Peyer's patch (tissue), 4 donors: ENCODE data around the gene CAPZA3. TPM values are rescaled to one million over a fixed set of nuclear protein-coding genes. Genes with fewer than 3 reads are reported as not detected.

Experiments
- DNase-seq, 3 donors: peaks; one replicate each; pipeline ENCODE4 v3.0.0-alpha.2; 2017 to 2019
- H3K27ac ChIP-seq, 4 donors: fragments of 200-600 bp; sonication (generic); one replicate each; pipeline ENCODE4 v1.5.1; 2016 to 2019
- H3K27me3 ChIP-seq, 2 donors: fragments of 200-600 bp; sonication (generic); one replicate each; pipeline ENCODE4 v1.5.1; 2019
- H3K36me3 ChIP-seq, 3 donors: fragments of 200-600 bp; sonication (generic); one replicate each; pipeline ENCODE4 v1.5.1; 2016 to 2019
- H3K4me1 ChIP-seq, 4 donors: fragments of 200-600 bp; sonication (generic); one replicate each; pipeline ENCODE4 v1.5.1; 2016 to 2019
- H3K4me3 ChIP-seq, 4 donors: fragments of 200-600 bp; sonication (generic); 1 replicate in 3 of 4; 2 replicates in 1 of 4; pipeline ENCODE4 v1.5.1; 2016 to 2019; ENCODE audit warnings: mild to moderate bottlenecking in 1 of 4
- H3K9me3 ChIP-seq, 4 donors: fragments of 200-600 bp; sonication (generic); one replicate each; pipeline ENCODE4 v1.5.1; 2016 to 2019; ENCODE audit warnings: mild to moderate bottlenecking in 1 of 4
- POLR2A ChIP-seq, 2 donors: fragments of 450-650 bp; IDR thresholded peaks; one replicate each; pipeline ENCODE4 v1.5.1; 2017; ENCODE audit warnings: antibody characterized with exemption in 2 of 2, mild to moderate bottlenecking in 2 of 2, moderate library complexity in 2 of 2
- total RNA-seq, 4 donors: library from RNA; depleted of rRNA; stranded (reverse); fragments of >200 nt; gene quantifications; one replicate each; pipeline ENCODE4 v1.1.0, GENCODE V29; 2016
- TF ChIP-seq, protein P1 (sequence below), 6 experiments: fragments of 450-650 bp in 4 of 6; fragments of 200-600 bp in 2 of 6; sonication (generic) in 1 of 6; IDR thresholded peaks; one replicate each; pipeline ENCODE4 v1.5.1; 2017 to 2019; ENCODE audit warnings: antibody characterized with exemption in 6 of 6, mild to moderate bottlenecking in 3 of 6, moderate library complexity in 1 of 6

The CAPZA3 gene
- total RNA-seq, 4 donors from 2014 or later, result not detected

DNA sequence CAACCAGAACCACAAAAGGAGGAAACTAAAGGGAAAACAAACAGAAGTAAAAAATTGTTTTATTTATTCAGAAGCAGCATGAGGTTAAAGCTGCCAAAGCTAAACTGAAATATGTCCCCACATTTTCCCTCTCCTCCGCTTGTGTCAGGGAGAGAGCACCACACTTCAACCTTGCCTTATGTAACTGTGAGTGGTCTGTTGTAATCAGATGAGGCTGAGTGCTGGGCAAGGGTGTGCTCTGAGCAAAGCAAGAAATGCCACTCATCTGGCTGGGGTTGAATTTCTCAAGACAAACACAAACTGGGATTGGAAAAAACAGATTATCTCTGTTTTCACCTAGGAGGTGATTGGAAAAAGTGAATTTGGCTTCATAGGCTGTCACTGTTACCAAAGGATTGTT is 12.2 kb downstream of the CAPZA3 start:
- Histone ChIP-seq H3K9me3 (peaks cover 0 to 5% (median 0%) of the 10 kb centered on the region in 4 donors), H3K4me1 (no peaks in the 10 kb centered on the region), H3K27me3 (no peaks in the 10 kb centered on the region), H3K36me3 (no peaks in the 10 kb centered on the region), H3K27ac (no peak overlapping the region), H3K4me3 (no peak overlapping the region)
- no peak for DNase-seq
- TF ChIP-seq, protein P1, sequence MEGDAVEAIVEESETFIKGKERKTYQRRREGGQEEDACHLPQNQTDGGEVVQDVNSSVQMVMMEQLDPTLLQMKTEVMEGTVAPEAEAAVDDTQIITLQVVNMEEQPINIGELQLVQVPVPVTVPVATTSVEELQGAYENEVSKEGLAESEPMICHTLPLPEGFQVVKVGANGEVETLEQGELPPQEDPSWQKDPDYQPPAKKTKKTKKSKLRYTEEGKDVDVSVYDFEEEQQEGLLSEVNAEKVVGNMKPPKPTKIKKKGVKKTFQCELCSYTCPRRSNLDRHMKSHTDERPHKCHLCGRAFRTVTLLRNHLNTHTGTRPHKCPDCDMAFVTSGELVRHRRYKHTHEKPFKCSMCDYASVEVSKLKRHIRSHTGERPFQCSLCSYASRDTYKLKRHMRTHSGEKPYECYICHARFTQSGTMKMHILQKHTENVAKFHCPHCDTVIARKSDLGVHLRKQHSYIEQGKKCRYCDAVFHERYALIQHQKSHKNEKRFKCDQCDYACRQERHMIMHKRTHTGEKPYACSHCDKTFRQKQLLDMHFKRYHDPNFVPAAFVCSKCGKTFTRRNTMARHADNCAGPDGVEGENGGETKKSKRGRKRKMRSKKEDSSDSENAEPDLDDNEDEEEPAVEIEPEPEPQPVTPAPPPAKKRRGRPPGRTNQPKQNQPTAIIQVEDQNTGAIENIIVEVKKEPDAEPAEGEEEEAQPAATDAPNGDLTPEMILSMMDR (IDR thresholded peaks at IDR 0.05), result no peak
- TF ChIP-seq POLR2A (IDR thresholded peaks at IDR 0.05), result no peak

GRCh38 chr12:18751866-18752265 is 13.9 kb downstream of the CAPZA3 start:
- no peak for DNase-seq
- Histone ChIP-seq H3K27ac (no peak overlapping the region), H3K4me3 (no peak overlapping the region), H3K36me3 (no peaks in the 10 kb centered on the region), H3K27me3 (no peaks in the 10 kb centered on the region), H3K9me3 (peaks cover 0 to 5% (median 0%) of the 10 kb centered on the region in 4 donors), H3K4me1 (no peaks in the 10 kb centered on the region)
- TF ChIP-seq, protein P1 (IDR thresholded peaks at IDR 0.05), result no peak
- TF ChIP-seq POLR2A (IDR thresholded peaks at IDR 0.05), result no peak

DNA sequence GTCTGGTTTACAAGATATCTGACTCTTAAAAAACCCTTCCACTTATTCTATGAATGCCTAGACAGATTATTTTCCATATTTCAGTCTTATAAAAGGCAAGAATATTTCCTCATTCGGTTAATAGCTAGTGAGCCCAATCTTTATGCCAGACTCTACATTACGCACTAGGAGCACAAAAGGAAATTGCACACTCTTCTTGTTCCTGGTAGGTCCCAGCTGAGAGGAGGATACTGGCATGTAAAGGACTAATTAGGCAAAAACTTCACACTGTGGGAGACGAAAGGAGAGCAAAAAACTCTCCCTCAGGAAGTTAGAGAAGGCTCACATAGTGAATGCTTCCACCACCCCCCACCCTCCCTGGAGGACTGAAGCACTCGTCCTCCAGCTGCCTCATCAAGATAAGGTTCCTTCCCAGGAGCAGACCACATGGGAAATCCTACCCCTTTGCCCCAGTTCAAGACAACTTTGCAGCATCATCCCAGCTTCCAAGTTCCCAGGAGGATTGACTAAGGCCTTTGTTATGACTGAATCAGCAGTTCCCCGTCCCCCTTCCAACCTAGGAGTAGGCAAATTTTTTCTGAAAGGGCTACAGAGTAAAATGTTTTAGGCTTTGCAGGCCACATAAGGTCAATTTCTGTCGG is 14.5 kb downstream of the CAPZA3 start:
- Histone ChIP-seq H3K36me3 (no peaks in the 10 kb centered on the region), H3K9me3 (peaks cover 0 to 5% (median 0%) of the 10 kb centered on the region in 4 donors), H3K4me3 (no peak overlapping the region), H3K27ac (no peak overlapping the region), H3K27me3 (no peaks in the 10 kb centered on the region), H3K4me1 (no peaks in the 10 kb centered on the region)
- no peak for DNase-seq
- no peak for TF ChIP-seq POLR2A (IDR thresholded peaks at IDR 0.05)
- TF ChIP-seq, protein P1 (IDR thresholded peaks at IDR 0.05), result no peak

DNA sequence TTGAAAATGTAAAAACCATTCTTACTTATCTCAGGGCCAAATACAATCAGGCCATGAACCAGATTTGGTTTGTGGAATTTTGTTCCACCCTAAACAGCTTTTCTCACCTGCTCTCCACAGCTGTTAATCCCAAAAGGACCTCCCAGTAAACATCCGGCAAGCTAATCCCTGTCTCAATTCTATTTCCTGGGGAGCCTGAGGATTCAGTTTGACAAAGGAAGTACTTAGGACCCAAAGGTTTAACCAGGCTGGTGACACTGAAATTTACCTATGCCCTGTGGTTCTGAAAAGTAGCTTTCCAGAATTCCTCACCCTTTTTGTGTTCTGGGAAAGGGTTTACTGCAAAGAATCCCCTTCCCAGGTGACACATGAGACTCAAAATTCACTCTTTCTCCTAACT is 15.0 kb downstream of the CAPZA3 start:
- Histone ChIP-seq H3K27me3 (no peaks in the 10 kb centered on the region), H3K9me3 (peaks cover 0 to 5% (median 0%) of the 10 kb centered on the region in 4 donors), H3K4me3 (no peak overlapping the region), H3K27ac (no peak overlapping the region), H3K4me1 (no peaks in the 10 kb centered on the region), H3K36me3 (no peaks in the 10 kb centered on the region)
- TF ChIP-seq POLR2A (IDR thresholded peaks at IDR 0.05), result no peak
- TF ChIP-seq, protein P1 (IDR thresholded peaks at IDR 0.05), result no peak
- DNase-seq, result no peak

DNA sequence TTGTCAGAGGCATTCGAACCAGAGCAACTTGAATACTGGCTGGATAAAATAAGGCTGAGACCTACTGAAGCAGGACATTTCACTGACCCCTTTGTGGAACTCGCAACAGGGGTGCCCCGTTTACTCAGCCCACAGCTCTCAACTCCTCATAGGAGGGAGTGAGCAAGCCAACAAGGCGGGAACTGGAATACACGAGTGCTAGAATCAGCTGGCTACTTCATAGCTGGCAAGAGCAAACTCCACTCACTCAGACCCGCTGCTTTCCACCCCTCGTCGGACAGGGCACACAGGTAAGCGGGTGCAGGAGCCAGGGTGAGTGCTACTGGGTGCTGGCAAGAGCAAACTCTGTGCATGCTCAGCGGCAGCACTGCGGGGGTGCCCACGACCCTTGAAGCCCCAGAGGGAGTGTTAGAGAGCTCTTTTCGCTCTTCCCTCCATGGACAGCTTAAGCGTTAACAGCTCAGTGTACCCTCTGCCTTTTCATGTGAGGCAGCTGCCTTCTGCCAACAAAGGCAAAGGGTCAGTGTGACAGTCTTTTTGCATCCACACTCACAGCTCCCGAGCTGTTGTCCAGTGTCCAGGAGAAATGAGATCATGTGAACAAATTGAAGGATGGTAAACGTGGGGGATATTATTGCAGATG is 15.7 kb downstream of the CAPZA3 start:
- H3K36me3 ChIP-seq, result no peaks in the 10 kb centered on the region
- no peak for DNase-seq
- TF ChIP-seq, protein P1 (IDR thresholded peaks at IDR 0.05), result no peak
- TF ChIP-seq POLR2A (IDR thresholded peaks at IDR 0.05), result no peak
- H3K4me3 ChIP-seq, result no peak overlapping the region
- H3K4me1 ChIP-seq, result no peaks in the 10 kb centered on the region
- no peaks in the 10 kb centered on the region for H3K27me3 ChIP-seq
- H3K27ac ChIP-seq, result no peak overlapping the region
- peaks cover 0 to 5% (median 0%) of the 10 kb centered on the region in 4 donors for H3K9me3 ChIP-seq
